HG02610 (cell line): Measurements from ENCODE around the gene VPS41.
"Not testable (repeated sequence)": the region's sequence is repeated elsewhere in the genome, so short reads cannot be mapped to it uniquely, and the experiment has no call there.

Source experiments
- ATAC-seq: cut with Tn5 transposase; IDR thresholded peaks from one replicate; pipeline ENCODE4 v1.9.1; 2021; ENCODE audit warnings: mild to moderate bottlenecking, moderate library complexity; ENCODE audit not compliant: unreplicated experiment

VPS41 gene

DNA sequence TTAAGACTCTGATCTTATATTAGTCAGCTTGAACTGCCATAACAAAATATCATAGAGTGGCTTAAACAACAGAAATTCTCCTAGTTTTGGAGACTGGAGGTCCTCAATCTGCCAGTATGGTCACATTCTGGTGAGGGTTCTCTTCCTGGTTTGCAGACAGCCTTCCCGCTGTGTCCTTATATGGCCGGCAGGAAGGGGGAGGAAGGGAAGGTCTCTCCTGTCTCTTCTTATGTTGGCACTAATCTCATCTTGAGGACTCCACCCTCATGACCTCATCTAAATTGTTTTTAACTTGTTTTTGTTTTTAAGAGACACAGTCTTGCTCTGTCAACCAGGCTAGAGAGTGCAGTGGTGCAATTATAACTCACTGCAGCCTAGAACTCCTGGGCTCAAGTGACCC is 53.1 kb downstream of the VPS41 start:
- ATAC-seq: no peak

DNA sequence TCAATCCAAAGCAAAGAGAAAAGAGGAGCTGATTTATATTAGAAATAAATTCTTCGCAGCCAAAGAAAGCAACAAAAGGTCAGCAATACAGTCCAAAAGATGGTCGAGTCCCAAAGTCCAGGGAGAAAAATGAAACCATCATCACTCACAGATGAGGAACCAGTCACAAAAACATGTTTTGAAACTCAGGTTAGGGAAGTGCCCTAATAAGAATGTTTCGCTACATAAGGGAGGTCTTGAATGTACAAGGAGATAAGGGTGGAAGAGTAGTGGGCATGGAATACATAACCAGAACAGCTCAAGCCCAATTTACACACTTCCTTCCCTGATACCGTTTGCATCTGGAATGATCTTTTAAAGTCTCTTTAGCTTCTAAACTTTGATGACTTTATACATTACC is 53.6 kb downstream of the VPS41 start:
- peak; percentile 48 for ATAC-seq

DNA sequence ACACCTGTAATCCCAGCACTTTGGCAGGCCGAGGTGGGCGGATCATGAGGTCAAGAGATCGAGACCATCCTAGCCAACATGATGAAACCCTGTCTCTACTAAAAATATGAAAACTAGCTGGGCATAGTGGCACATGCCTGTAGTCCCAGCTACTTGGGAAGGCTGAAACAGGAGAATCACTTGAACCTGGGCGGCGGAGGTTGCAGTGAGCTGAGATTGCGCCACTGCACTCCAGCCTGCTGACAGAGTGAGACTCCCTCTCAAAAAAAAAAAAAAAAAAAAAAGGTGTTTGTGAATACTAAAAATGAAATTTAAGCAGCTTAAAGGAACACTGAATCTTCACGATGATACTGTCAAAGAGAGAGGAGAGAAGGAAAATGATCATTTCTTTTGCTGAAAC is 54.0 kb downstream of the VPS41 start:
- ATAC-seq: not testable (repeated sequence)

DNA sequence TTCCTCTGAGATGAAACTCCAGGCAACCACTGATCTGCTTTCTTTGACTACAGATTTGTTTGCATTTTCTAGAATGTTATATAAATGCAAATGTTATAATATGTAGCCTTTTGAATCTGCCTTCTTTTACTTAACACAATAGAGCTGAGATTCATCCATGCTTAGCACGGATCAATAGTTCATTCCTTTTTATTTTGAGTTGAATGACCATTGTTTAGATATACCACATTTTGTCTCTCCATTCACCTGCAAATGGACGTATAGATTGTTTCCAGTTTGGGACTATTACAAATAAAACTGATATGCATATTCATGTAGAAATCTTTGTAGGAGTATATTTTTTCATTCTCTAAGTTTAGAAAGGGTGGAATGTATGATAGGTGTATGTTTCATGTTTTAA is 57.7 kb downstream of the VPS41 start:
- no peak for ATAC-seq

DNA sequence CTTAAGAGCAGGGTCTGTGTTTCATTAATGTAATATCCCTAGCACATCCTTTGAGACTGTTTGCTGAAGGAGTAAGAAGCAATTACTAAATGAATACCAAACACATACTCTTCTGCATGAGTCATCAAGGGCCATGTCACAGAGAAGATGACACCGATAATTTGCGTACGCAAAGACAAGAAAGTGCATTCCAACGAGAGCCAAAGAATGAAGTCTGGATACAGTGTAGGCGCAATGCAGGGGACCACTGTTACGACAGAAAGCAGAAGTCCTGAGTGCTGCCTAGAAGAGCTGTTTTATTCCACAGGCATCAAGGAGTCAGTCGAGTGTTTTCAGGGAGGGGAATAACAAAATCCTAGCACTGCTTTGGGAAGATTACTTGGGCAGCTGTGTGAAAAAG is 62.7 kb downstream of the VPS41 start:
- no peak for ATAC-seq

DNA sequence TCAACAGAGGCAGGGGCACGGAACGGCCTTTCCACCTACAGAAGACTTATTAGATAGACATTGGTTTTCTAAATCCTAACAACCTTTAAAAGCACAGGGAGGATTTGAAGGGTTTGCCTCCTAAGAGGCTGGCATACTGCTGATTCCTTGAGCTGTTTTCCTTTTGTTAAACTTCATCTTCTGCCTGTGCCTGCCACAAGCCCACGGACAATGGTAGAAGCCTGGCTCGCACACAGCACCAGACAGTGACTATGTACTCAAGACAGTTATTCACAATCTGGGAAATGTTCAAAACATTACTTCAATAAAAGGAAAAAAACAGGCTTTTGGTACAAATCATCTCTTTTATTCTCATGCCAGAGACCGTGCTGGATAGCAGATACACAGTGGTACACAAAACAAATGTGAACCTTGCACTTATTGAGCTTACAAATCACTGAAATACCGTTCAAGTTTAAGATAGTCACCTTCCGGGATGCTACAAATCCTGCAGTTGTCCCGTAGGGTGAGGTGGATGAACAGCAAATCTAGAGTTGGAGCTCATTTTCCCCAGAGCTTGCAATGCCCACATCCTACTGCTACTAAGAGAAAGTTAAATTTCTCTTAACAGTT is 63.9 kb downstream of the VPS41 start:
- ATAC-seq: no peak

DNA sequence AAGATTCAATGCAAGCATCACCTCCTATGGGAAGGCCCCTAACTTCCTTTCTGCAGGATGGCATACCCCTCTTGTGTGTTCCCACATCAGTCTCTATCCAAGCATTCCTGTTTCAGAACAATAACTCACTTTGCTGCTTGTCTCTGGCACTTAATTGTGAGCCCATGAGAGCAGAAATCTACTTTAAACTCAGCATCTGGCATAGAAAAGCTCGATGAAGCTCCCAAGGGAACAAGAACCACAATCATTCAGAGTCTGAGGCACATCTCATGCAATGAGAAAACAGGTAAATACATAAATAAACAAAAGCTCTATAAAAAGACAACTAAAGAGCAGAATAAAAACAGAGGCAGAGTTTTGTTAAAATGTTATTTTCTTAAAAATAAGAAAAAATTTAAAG is 66.2 kb downstream of the VPS41 start:
- ATAC-seq: no peak

DNA sequence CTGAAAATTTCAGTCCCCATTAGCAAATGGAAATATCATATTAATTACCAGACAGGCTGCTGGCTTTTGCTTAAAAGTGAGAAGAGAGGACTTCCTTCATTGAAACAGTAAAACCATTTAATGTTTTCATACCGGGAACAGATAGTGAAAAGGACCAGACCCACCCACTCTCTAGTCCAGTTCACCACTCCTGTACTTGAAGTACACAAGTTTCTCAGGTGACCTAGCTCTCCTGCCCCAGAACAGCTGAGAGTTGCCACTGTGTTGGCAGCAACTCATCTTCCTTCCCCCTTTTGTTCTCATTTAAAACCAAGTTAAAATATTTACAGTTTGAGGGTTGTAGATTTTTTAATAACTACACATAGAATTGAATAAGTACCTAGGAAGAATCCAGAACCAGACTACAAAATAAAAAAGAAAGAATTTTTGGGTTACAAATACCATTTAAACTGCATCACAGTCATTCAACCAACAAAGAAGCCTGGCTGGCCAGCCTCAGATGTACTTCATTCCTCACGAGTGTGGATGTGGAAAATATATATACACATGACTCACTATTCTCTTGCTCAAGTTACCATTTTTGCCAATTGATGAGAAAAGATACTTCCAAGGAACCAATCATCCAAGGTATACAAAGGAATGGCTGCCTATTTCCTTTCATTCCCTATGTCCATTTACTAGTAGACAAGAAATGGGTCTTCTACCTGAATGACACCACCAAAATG is 68.1 kb downstream of the VPS41 start:
- ATAC-seq: no peak

DNA sequence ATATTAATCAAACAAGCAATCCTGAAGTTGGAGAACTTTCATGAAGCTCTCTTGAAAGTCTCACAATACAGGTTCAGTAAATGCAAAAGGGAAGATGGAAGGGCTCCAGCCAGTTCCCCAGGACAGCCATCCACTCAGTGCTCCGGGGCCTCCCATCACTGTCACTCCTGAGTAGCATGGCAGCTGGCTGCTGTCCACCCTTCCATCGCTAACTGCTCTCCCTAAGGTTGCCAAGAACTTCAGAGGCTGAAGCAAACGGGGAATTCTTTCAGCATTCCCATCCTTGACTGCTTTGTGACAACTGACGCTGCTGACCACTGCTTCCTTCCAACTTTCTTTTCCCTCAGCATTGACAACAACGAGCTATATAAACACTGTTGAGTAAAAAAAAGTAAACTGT is 69.1 kb downstream of the VPS41 start:
- no peak for ATAC-seq

DNA sequence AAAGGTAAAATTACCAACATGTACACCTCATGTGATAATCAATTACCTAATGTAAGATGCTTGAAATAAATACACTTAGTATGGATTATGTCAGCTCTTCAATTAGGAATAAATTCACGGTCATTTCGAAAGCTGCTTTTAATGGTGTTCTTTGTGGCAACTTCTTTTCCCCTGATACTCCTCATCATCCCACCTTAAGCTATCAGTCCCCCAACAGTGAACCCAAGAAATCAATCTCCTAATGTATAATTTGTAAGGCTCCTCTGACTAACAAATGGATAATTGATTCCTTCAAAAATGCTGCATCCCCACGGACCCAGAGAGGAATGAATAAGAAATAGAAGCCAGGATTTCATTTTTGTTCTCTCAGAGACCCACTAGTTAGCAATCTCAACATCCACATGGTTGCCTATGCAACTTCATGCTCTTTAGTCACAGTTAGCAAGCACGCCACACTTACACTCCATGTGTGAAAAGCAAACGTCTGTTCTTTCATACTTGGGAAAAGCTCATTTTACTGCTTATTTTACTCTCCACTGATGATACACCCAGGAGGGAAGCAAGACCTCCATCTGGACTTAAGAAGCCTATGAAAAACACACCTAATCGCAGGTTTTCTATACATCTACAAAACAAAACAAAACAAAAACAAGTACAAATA is 70.1 kb downstream of the VPS41 start:
- ATAC-seq: no peak

DNA sequence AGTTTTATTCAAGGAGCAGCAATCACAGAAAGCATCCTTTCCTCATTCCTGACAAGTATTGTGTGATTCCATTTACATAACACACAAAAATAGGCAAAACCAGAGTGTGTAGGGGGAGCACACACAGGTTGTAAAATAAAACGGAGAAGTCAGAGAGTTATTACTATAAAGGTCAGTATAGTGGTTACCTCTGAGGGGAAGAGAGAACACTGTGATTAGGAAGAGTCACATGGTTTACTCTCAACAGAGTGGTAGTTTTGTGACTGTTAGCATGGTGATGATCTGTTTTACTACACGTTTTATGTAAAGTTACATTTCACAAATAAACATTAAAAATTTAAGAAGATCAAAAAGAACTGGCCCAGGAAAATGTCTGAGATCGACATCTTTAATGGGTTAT is 74.6 kb downstream of the VPS41 start:
- ATAC-seq: no peak

DNA sequence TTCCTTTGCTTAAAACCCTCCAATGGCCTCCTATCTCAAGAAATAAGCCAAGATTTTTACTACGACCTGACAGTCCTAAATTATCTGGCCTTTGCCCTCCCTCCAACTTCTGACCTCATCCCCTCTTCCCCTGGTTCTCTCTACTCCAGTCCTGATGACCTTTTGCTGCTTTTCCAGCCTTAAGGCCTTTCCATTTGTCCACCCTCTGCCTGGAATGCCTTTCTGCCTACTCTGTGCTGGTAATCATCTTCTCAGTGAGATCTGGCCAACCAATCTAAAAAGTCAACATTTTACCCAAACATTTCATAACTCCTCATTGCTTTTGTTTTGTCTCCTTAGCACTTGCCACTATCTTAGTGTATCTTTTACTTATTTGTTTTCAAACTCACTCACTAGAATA is 75.7 kb downstream of the VPS41 start:
- no peak for ATAC-seq

DNA sequence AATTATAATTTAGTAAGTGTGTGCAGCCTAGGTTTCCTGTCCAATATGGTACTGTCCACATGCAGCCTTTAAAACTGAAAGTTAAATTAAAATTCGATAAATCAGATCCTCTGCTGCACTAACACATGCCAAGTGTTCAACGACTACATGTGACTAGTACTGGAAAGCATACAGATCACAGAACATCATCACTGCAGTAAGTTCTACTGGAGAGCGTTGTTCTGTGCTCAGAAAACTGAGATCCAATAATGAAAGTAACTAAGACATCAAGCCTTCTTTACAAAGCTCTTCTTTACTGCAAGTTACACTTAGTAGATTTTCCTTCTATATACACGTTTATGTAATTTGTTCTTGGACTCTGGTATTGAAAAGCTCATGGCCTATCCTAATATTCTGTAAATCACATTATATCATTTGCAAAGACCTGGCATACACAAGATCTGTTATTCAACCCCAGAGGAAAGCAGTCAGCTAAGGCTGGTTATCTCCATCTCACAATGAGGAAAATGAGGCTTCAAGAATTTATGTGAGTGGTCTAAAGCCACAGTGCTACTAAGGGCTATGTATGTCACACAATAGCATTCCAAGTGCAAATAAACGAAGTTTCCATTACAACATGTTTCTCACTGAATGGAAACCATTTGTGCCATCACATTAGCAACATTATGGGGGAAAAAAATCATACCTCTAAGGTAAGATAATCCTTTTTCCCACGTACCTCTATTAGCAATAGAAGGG is 77.6 kb downstream of the VPS41 start:
- ATAC-seq: no peak

DNA sequence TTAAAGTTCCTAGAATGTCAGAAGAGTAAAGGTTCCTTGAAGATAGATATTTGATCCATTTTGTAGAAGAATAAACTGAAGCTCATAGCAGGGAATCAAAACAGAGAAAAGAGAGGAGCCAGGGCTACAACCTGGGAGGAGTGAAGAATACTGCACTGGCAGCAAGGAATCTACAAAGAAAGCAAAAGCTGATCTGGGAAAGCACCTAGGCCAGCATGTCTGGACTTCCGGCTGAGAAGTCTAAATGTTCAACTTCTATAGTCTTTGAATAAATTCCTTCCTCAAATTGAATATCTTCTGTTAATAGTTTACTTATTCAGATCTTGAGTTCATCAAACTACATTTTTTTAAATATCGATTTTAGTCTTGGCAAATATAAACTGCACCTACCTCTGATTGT is 78.2 kb downstream of the VPS41 start:
- no peak for ATAC-seq

DNA sequence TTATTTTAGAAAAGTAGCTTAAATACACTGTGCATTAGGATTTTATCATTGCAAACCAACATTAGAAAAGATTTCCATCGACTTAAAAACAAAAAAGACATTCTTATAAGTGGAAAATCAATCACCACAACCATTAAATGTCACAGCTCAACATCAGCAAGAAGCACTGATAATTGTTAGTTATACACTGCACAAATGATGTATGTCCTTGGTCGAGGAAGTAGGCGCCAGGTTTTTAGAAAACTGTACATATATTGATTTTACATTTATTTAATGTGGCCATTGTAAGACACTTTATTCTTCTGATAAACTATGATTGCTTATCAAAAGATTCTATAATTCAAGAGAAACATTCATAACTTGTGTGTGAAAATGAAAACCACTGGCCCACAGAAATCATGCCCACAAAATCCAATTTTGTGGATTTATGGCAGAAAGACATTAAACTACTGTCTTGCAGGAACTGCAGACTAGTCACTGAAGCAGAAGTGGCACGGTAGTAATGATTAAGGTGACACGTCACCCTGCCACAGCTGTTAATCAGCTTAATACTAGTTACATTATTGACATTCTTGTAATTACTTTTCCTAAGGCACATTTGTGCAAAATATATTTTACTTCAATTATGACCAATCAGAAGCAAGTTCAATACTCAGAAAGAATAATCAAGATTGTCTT is 79.4 kb downstream of the VPS41 start:
- ATAC-seq: no peak

DNA sequence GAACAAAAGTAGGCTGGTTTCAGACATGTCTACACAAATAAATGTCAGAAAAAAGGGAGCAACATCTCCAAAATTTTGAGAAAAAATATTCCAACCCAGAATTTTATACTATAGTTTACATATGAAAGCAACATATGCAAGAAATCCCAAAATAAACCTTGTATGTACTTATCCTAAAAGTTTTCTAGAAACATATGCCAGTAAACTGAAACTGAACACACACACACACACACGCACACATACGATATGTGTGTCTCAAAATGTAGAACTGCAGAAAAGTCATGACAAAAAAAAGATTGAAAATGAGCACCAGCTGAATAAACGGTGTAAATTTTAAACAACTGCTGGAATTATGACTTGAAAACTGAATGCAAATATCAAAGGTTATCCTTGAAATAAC is 81.0 kb downstream of the VPS41 start:
- no peak for ATAC-seq

DNA sequence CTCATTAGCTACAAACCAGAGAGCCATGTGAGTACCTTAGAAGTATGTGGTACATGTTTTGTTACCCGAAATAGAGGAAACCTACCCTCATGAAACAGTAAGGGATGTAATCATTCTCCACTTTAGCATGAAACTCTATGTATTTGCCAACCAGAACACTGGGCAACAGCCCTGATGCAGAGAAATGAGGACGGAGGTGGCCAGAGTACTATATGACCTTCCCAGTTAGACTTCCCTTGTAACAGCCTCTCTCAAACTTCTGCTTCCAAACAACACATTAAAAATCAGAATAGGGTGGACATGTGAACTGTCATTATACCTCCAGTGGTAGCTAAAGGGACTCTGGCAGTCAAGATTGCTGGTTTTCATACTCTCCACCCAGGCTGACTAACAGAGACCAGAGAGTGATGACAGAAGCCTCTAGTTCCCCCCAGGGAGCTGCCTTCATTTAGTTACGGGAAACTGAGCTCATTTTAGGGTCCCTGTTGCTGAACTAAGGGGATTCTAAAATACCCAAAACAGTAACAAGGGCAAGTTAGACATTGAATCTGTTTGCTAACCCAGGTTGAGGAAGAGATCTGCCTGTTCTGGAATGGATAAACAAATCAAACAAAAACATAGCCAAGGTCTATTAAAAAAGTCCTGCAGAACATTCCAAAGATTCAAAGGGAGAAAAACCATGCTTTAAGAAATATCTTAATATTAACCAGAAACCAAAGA is 83.1 kb downstream of the VPS41 start:
- peak; percentile 72 for ATAC-seq

DNA sequence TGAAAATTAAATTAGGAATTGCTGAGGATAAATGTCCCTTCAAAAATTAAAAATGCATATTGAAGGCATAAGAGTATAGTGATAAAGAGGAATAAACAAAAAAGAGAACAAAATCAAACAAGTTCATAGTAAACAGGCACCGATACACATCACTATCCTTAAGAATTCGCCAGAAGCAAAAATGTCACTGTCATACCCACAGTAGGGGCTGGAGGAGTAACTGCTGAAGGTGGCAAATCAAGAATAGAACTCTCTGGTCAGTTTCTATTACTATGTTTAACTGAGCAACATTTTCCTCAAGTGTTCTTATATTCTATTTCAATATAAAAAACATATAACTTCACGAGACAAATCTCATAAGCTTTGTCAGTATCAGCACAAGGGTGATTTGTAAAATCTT is 84.0 kb downstream of the VPS41 start:
- ATAC-seq: no peak

DNA sequence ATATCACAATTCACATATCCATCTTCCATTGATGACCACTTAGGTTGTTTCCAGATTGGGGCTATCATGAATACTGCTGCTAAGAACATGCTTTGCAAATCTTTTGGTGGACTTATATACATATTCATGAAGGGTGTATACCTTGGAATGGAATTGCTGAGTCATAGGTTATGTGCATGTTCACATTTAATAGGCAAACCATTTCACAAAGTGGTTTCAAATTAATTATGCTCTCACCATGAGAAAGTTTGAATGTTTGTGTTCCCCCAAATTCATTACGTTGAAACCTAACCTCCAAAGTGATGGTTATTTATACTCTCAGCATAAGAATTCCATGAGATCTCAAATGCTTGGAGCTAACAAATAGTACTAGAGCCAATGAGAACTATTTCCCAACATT is 86.4 kb downstream of the VPS41 start:
- no peak for ATAC-seq

DNA sequence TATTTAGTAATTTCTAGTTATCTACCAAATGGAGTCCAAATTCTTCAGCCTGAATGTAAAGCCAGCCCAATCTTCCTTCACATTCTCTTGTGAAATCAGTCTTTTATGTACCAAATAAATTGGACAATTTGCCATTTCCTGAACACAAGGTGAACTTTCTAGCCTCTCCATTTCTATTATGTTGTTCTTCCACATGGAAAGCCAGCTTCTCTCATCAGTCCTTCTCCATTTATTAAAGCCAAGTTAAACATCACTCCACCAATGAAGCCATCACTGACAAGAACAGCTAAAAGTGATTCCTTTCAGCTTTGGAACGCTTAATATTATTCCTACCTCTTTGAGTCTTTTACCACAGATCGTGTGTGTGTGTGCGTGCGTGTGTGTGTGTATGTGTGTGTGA is 88.4 kb downstream of the VPS41 start:
- ATAC-seq: no peak

DNA sequence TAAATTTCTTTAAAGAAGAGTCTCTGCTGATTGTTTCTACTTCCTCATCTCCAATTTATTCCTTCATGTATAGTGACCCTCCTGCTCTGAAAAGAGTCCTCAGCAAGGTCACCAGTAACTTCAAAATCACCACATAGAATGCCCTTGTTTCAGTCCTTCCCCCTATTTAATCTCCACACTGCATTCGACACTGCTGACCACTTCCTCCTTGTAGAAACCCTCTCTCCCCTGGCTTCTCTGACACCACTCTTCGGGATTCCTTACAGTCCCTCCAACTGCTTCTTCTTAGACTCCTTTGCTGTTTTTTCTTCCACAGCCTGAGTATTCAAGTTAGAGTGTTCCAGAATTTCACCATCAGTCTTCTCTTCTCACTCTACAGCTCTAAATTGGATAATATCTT is 89.5 kb downstream of the VPS41 start:
- no peak for ATAC-seq
